RWPE2 (cell line): ENCODE measurements around the gene FGFR2.

ENCODE experiments used
- ATAC-seq: fragments of 200-7000 bp; cut with Tn5 transposase; 3 replicates; pipeline ENCODE4 v1.9.1; 2021; ENCODE audit warnings: low read depth
- DNase-seq: peaks from one replicate; pipeline ENCODE4 v3.0.0-alpha.2; 2020; ENCODE audit warnings: low spot score
- H3K27ac ChIP-seq: fragments of 450-650 bp; 2 replicates; pipeline ENCODE4 v1.5.1; 2017; ENCODE audit warnings: mild to moderate bottlenecking; ENCODE audit not compliant: poor library complexity, severe bottlenecking
- H3K27me3 ChIP-seq: fragments of 250-450 bp; sonication (Bioruptor Pico); 2 replicates; pipeline ENCODE4 v1.5.1; 2021; ENCODE audit warnings: mild to moderate bottlenecking, moderate library complexity; ENCODE audit not compliant: insufficient read depth, poor library complexity, severe bottlenecking
- H3K36me3 ChIP-seq: fragments of 250-450 bp; sonication (Bioruptor Pico); 2 replicates; pipeline ENCODE4 v1.5.1; 2020; ENCODE audit warnings: low read depth, mild to moderate bottlenecking, moderate library complexity
- H3K4me1 ChIP-seq: fragments of 250-450 bp; sonication (Bioruptor Pico); 2 replicates; pipeline ENCODE4 v1.5.1; 2021; ENCODE audit warnings: mild to moderate bottlenecking, moderate library complexity; ENCODE audit not compliant: insufficient read depth, poor library complexity, severe bottlenecking
- H3K4me3 ChIP-seq: fragments of 250-450 bp; sonication (Bioruptor Pico); 2 replicates; pipeline ENCODE4 v1.5.1; 2021; ENCODE audit warnings: mild to moderate bottlenecking, moderate library complexity; ENCODE audit not compliant: severe bottlenecking
- H3K9me3 ChIP-seq: fragments of 250-450 bp; sonication (Bioruptor Pico); 2 replicates; pipeline ENCODE4 v1.5.1; 2021; ENCODE audit warnings: mild to moderate bottlenecking, moderate library complexity; ENCODE audit not compliant: severe bottlenecking
- TF ChIP-seq, protein P1 (sequence below): fragments of 450-650 bp; IDR thresholded peaks from one replicate; pipeline ENCODE4 v1.5.1; 2017; ENCODE audit warnings: mild to moderate bottlenecking, moderate library complexity; ENCODE audit not compliant: poor library complexity, severe bottlenecking

The FGFR2 gene

DNA sequence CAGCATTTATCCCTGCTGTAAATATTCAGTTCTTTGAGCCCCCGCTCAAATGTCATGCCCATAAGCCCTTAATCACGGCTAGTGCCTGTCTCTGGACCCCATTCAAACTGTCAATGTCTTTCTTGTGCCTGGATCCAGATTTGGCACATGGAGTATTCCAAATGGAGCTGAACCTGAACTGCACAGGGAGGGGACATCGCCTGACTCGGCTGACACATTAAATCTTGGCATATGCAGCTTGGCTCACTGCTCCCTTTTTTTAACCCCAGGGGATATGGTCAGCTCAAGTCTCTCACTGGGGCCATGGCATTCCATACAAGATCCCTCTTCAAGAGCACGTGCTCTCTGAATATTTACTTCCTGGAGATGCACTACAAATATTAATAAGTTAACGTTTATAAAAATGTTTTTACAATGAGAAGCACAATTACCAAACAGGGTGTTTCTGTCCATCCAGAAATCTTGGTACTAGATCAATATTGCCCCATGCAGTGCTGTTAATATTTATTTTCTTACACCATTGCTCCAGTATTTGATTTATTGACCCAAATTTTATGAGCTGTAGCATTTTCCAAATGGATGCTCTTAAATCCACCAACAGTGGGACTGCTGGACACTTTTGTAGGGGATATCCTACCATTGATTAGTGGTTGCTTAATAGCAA is 57.4 kb downstream of the FGFR2 start:
- no peaks in the 10 kb centered on the region for H3K4me1 ChIP-seq
- H3K27ac ChIP-seq: no peak overlapping the region
- no peak overlapping the region for H3K4me3 ChIP-seq
- no peaks in the 10 kb centered on the region for H3K27me3 ChIP-seq
- H3K36me3 ChIP-seq: no peaks in the 10 kb centered on the region
- no peaks in the 10 kb centered on the region for H3K9me3 ChIP-seq
- DNase-seq: no peak
- no peak for ATAC-seq
- TF ChIP-seq, protein P1, sequence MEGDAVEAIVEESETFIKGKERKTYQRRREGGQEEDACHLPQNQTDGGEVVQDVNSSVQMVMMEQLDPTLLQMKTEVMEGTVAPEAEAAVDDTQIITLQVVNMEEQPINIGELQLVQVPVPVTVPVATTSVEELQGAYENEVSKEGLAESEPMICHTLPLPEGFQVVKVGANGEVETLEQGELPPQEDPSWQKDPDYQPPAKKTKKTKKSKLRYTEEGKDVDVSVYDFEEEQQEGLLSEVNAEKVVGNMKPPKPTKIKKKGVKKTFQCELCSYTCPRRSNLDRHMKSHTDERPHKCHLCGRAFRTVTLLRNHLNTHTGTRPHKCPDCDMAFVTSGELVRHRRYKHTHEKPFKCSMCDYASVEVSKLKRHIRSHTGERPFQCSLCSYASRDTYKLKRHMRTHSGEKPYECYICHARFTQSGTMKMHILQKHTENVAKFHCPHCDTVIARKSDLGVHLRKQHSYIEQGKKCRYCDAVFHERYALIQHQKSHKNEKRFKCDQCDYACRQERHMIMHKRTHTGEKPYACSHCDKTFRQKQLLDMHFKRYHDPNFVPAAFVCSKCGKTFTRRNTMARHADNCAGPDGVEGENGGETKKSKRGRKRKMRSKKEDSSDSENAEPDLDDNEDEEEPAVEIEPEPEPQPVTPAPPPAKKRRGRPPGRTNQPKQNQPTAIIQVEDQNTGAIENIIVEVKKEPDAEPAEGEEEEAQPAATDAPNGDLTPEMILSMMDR: no peak

DNA sequence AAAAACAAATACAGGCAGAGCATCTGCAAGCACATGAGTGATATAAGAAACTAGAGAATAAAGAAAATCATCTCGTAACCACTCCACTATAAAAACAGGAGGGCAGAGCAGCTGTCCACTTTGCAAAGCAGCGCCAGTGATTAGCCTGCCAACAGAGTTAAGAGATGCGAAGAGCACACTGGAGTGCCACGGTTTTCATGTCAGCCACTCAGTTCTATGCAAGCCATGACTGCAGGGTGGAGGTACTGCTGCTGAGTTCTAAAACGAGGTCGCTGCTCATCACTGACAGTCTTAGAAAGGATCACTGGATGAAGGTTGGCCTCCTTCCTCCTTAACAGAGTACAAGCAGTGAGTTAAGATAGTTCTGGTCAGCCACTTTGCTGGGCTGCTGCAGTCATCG is 58.5 kb downstream of the FGFR2 start:
- TF ChIP-seq, protein P1: no peak
- Histone ChIP-seq H3K4me3 (no peak overlapping the region), H3K27me3 (no peaks in the 10 kb centered on the region), H3K9me3 (no peaks in the 10 kb centered on the region), H3K36me3 (no peaks in the 10 kb centered on the region), H3K27ac (no peak overlapping the region), H3K4me1 (no peaks in the 10 kb centered on the region)
- ATAC-seq (no peak), DNase-seq (no peak)

DNA sequence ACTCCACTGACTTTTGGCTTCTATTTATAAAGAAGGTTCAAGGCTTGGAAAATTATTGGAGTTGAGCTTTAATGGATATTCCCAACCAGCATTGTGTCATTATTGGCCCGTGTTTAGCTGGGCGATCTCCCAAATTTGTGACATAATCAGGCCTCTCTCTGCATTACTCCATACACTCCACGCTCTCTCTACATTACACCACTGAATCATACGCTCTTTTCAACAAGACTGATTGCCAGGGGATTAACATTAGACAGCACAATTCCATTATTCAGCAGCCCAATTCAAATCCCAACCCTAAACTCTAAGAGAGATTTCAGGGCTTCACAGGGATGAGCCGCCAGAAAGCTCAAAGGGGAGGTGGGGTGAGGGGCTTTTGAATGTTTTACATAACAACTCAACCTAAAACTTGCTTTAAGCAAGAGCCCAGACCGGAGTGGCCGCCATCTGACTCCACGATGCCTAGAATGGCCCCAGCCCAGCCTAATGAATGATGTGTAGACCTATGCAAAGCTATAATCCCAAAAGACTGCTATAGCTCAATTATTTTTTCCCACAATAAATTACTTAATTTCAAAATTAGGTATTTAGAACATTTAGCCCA is 61.8 kb downstream of the FGFR2 start:
- no peaks in the 10 kb centered on the region for H3K27me3 ChIP-seq
- no peaks in the 10 kb centered on the region for H3K36me3 ChIP-seq
- TF ChIP-seq, protein P1: no peak
- H3K4me3 ChIP-seq: no peak overlapping the region
- no peak for DNase-seq
- H3K27ac ChIP-seq: no peak overlapping the region
- no peaks in the 10 kb centered on the region for H3K9me3 ChIP-seq
- ATAC-seq: no peak
- H3K4me1 ChIP-seq: no peaks in the 10 kb centered on the region

DNA sequence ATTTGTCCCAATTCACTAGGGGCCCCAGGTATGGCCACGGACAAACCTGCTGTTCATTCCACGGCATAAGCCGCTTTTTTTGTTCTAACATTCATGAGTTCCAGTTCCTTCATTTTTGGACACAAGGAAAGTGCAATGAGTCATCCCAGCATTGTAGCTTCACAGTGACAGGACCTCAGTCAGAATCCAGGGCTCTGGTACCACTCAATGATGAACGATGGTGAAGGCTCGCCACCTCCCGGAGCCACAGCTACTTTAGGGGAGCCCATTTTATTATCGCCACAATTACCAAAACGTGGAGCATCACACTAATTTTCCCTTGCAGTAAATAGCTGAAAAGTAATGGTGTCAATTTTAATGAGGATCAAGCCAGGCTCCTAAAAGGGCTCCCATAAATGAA is 62.9 kb downstream of the FGFR2 start:
- Histone ChIP-seq H3K9me3 (no peaks in the 10 kb centered on the region), H3K4me3 (no peak overlapping the region), H3K27me3 (no peaks in the 10 kb centered on the region), H3K36me3 (no peaks in the 10 kb centered on the region), H3K4me1 (no peaks in the 10 kb centered on the region), H3K27ac (no peak overlapping the region)
- DNase-seq (no peak), ATAC-seq (no peak)
- TF ChIP-seq, protein P1: no peak

DNA sequence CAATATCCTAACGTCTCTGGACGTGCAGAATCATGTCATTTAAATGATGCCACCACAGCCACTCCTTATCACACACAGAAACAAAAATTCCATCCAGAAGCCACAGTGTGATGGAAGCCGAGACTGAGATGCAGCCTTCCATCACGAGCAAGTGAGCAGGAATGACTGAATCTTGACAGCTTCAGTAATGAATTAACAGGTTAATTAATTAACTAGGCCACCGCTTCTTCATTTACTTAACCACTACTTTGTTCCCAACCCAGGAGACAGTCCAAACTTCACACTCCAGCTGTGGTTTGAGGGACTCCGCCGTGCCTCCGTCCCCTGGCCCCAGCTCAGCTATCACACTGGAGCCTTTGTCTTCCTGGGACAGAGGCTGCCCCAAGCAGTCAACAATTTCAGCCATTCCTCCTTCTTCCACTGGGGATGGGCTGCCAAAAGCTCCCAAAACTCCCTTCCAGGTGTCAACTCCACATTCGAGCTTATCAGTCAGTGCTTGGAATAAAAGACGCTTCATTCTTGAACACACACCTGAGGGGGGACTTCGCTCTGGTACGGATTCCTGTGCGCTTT is 65.9 kb downstream of the FGFR2 start:
- ATAC-seq (no peak), DNase-seq (no peak)
- Histone ChIP-seq H3K27ac (no peak overlapping the region), H3K4me1 (no peaks in the 10 kb centered on the region), H3K4me3 (no peak overlapping the region), H3K36me3 (no peaks in the 10 kb centered on the region), H3K27me3 (no peaks in the 10 kb centered on the region), H3K9me3 (no peaks in the 10 kb centered on the region)
- TF ChIP-seq, protein P1: no peak
